ENCODE results near the gene TOR1A. TPM values are rescaled to one million over a fixed set of nuclear protein-coding genes. Genes with fewer than 3 reads are reported as not detected.

The TOR1A gene
- 11.0 TPM for total RNA-seq

GRCh38 chr9:129823935-129824601, at the start of gene TOR1A:
Gene TOR1A, minus strand, starts transcription at chr9:129824136. Its CDS starts 51 bp downstream, at chr9:129824085.
- Histone ChIP-seq H3K4me3 (ENCODE audit: low read length in 3 of 3) (peak within 1 kb of the TSS; percentile 75 to 91 (median 91)), H3K9me3 (ENCODE audit: control insufficient read depth in 3 of 3, low read length in 3 of 3) (no peaks in the 10 kb centered on the region), H3K4me1 (ENCODE audit: control insufficient read depth in 3 of 3, insufficient read depth in 3 of 3, low read length in 3 of 3) (peaks cover 5 to 9% (median 6%) of the 10 kb centered on the region in 3 donors), H3K27ac (ENCODE audit: low read depth, low read length) (peak within 1 kb of the TSS; percentile 59), H3K9ac (ENCODE audit: low read depth in 1 of 3, low read length in 3 of 3) (peak within 1 kb of the TSS; percentile 71 to 86 (median 72)), H3K27me3 (ENCODE audit: control insufficient read depth in 3 of 3, insufficient read depth in 3 of 3, low read length in 3 of 3) (no peaks in the 10 kb centered on the region), H3K36me3 (ENCODE audit: control insufficient read depth in 3 of 3, insufficient read depth in 3 of 3, low read length in 3 of 3) (peaks cover 21 to 30% (median 21%) of the 10 kb centered on the region in 3 donors)

GRCh38 chr9:129871046-129871445, 47.1 kb upstream of the TOR1A start:
- Histone ChIP-seq H3K9me3 (ENCODE audit: control insufficient read depth in 3 of 3, low read length in 3 of 3) (no peaks in the 10 kb centered on the region), H3K27ac (ENCODE audit: low read depth, low read length) (no peak overlapping the region), H3K4me3 (ENCODE audit: low read length in 3 of 3) (no peak overlapping the region), H3K9ac (ENCODE audit: low read depth in 1 of 3, low read length in 3 of 3) (no peak overlapping the region), H3K36me3 (ENCODE audit: control insufficient read depth in 3 of 3, insufficient read depth in 3 of 3, low read length in 3 of 3) (peaks cover 34 to 40% (median 37%) of the 10 kb centered on the region in 3 donors), H3K4me1 (ENCODE audit: control insufficient read depth in 3 of 3, insufficient read depth in 3 of 3, low read length in 3 of 3) (peaks cover 0 to 3% (median 0%) of the 10 kb centered on the region in 3 donors), H3K27me3 (ENCODE audit: control insufficient read depth in 3 of 3, insufficient read depth in 3 of 3, low read length in 3 of 3) (no peaks in the 10 kb centered on the region)

GRCh38 chr9:129869585-129870501, 45.9 kb upstream of the TOR1A start:
- no peak overlapping the region for H3K9ac ChIP-seq (ENCODE audit: low read depth in 1 of 3, low read length in 3 of 3)
- H3K9me3 ChIP-seq (ENCODE audit: control insufficient read depth in 3 of 3, low read length in 3 of 3): no peaks in the 10 kb centered on the region
- H3K27ac ChIP-seq (ENCODE audit: low read depth, low read length): no peak overlapping the region
- H3K36me3 ChIP-seq (ENCODE audit: control insufficient read depth in 3 of 3, insufficient read depth in 3 of 3, low read length in 3 of 3): peaks cover 28 to 36% (median 36%) of the 10 kb centered on the region in 3 donors
- peaks cover 0 to 3% (median 0%) of the 10 kb centered on the region in 3 donors for H3K4me1 ChIP-seq (ENCODE audit: control insufficient read depth in 3 of 3, insufficient read depth in 3 of 3, low read length in 3 of 3)
- H3K4me3 ChIP-seq (ENCODE audit: low read length in 3 of 3): no peak overlapping the region
- no peaks in the 10 kb centered on the region for H3K27me3 ChIP-seq (ENCODE audit: control insufficient read depth in 3 of 3, insufficient read depth in 3 of 3, low read length in 3 of 3)

GRCh38 chr9:129868872-129869486, 45.0 kb upstream of the TOR1A start:
- Histone ChIP-seq H3K4me1 (ENCODE audit: control insufficient read depth in 3 of 3, insufficient read depth in 3 of 3, low read length in 3 of 3) (peaks cover 0 to under 1% (median 0%) of the 10 kb centered on the region in 3 donors), H3K27me3 (ENCODE audit: control insufficient read depth in 3 of 3, insufficient read depth in 3 of 3, low read length in 3 of 3) (no peaks in the 10 kb centered on the region), H3K27ac (ENCODE audit: low read depth, low read length) (no peak overlapping the region), H3K9me3 (ENCODE audit: control insufficient read depth in 3 of 3, low read length in 3 of 3) (no peaks in the 10 kb centered on the region), H3K36me3 (ENCODE audit: control insufficient read depth in 3 of 3, insufficient read depth in 3 of 3, low read length in 3 of 3) (peaks cover 27 to 32% (median 30%) of the 10 kb centered on the region in 3 donors), H3K4me3 (ENCODE audit: low read length in 3 of 3) (no peak overlapping the region), H3K9ac (ENCODE audit: low read depth in 1 of 3, low read length in 3 of 3) (no peak overlapping the region)

- Histone ChIP-seq H3K36me3 (ENCODE audit: control insufficient read depth in 3 of 3, insufficient read depth in 3 of 3, low read length in 3 of 3) (peaks cover 24 to 29% (median 26%) of the 10 kb centered on the region in 3 donors), H3K4me1 (ENCODE audit: control insufficient read depth in 3 of 3, insufficient read depth in 3 of 3, low read length in 3 of 3) (no peaks in the 10 kb centered on the region), H3K27ac (ENCODE audit: low read depth, low read length) (no peak overlapping the region), H3K9ac (ENCODE audit: low read depth in 1 of 3, low read length in 3 of 3) (no peak overlapping the region), H3K27me3 (ENCODE audit: control insufficient read depth in 3 of 3, insufficient read depth in 3 of 3, low read length in 3 of 3) (no peaks in the 10 kb centered on the region), H3K9me3 (ENCODE audit: control insufficient read depth in 3 of 3, low read length in 3 of 3) (no peaks in the 10 kb centered on the region), H3K4me3 (ENCODE audit: low read length in 3 of 3) (no peak overlapping the region)
These were observed 44.3 kb upstream of the TOR1A start for GRCh38 chr9:129868023-129868871.

GRCh38 chr9:129867136-129868022, 43.4 kb upstream of the TOR1A start:
- Histone ChIP-seq H3K4me1 (ENCODE audit: control insufficient read depth in 3 of 3, insufficient read depth in 3 of 3, low read length in 3 of 3) (no peaks in the 10 kb centered on the region), H3K27ac (ENCODE audit: low read depth, low read length) (no peak overlapping the region), H3K9me3 (ENCODE audit: control insufficient read depth in 3 of 3, low read length in 3 of 3) (no peaks in the 10 kb centered on the region), H3K4me3 (ENCODE audit: low read length in 3 of 3) (no peak overlapping the region), H3K36me3 (ENCODE audit: control insufficient read depth in 3 of 3, insufficient read depth in 3 of 3, low read length in 3 of 3) (peaks cover 24 to 34% (median 29%) of the 10 kb centered on the region in 3 donors), H3K27me3 (ENCODE audit: control insufficient read depth in 3 of 3, insufficient read depth in 3 of 3, low read length in 3 of 3) (no peaks in the 10 kb centered on the region), H3K9ac (ENCODE audit: low read depth in 1 of 3, low read length in 3 of 3) (no peak overlapping the region)

GRCh38 chr9:129866394-129867135, 42.6 kb upstream of the TOR1A start:
- Histone ChIP-seq H3K36me3 (ENCODE audit: control insufficient read depth in 3 of 3, insufficient read depth in 3 of 3, low read length in 3 of 3) (peaks cover 29 to 38% (median 35%) of the 10 kb centered on the region in 3 donors), H3K4me3 (ENCODE audit: low read length in 3 of 3) (no peak overlapping the region), H3K9me3 (ENCODE audit: control insufficient read depth in 3 of 3, low read length in 3 of 3) (no peaks in the 10 kb centered on the region), H3K27me3 (ENCODE audit: control insufficient read depth in 3 of 3, insufficient read depth in 3 of 3, low read length in 3 of 3) (no peaks in the 10 kb centered on the region), H3K9ac (ENCODE audit: low read depth in 1 of 3, low read length in 3 of 3) (no peak overlapping the region), H3K27ac (ENCODE audit: low read depth, low read length) (no peak overlapping the region), H3K4me1 (ENCODE audit: control insufficient read depth in 3 of 3, insufficient read depth in 3 of 3, low read length in 3 of 3) (no peaks in the 10 kb centered on the region)

- Histone ChIP-seq H3K9me3 (ENCODE audit: control insufficient read depth in 3 of 3, low read length in 3 of 3) (no peaks in the 10 kb centered on the region), H3K4me3 (ENCODE audit: low read length in 3 of 3) (no peak overlapping the region), H3K4me1 (ENCODE audit: control insufficient read depth in 3 of 3, insufficient read depth in 3 of 3, low read length in 3 of 3) (no peaks in the 10 kb centered on the region), H3K27me3 (ENCODE audit: control insufficient read depth in 3 of 3, insufficient read depth in 3 of 3, low read length in 3 of 3) (no peaks in the 10 kb centered on the region), H3K9ac (ENCODE audit: low read depth in 1 of 3, low read length in 3 of 3) (no peak overlapping the region), H3K27ac (ENCODE audit: low read depth, low read length) (no peak overlapping the region), H3K36me3 (ENCODE audit: control insufficient read depth in 3 of 3, insufficient read depth in 3 of 3, low read length in 3 of 3) (peaks cover 37 to 46% (median 43%) of the 10 kb centered on the region in 3 donors)
These were observed 41.9 kb upstream of the TOR1A start for GRCh38 chr9:129865668-129866320.
